Measurements from ENCODE around the gene CASZ1. TPM values are rescaled to one million over a fixed set of nuclear protein-coding genes. Genes with fewer than 3 reads are reported as not detected.

Gene CASZ1
- total RNA-seq, 1 donor from 2014 or later = 4.0 TPM

GRCh38 chr1:10737651-10738050, 58.8 kb downstream of the CASZ1 start:
- no peak overlapping the region for H3K4me3 Mint-ChIP-seq (ENCODE audit: unreplicated experiment)
- Histone ChIP-seq H3K27me3 (ENCODE audit: insufficient read depth, low read length) (peaks cover 26% of the 10 kb centered on the region), H2AFZ (ENCODE audit: low read depth, low read length) (no peak overlapping the region), H3K4me2 (ENCODE audit: low read length) (no peak overlapping the region), H3K4me1 (ENCODE audit: insufficient read depth, low read length) (no peaks in the 10 kb centered on the region), H3K27ac (ENCODE audit: low read depth, low read length) (no peak overlapping the region), H4K20me1 (ENCODE audit: insufficient read depth, low read length) (no peaks in the 10 kb centered on the region), H3K36me3 (ENCODE audit: insufficient read depth, low read length) (no peaks in the 10 kb centered on the region), H3K9me3 (ENCODE audit: insufficient read depth, low read depth, low read length) (no peaks in the 10 kb centered on the region), H3K79me2 (ENCODE audit: insufficient read depth, low read length) (no peaks in the 10 kb centered on the region), H3K4me3 (ENCODE audit: insufficient read depth, low read depth, low read length) (no peak overlapping the region), H3K9ac (ENCODE audit: low read length) (no peak overlapping the region)
- no peak for DNase-seq (ENCODE audit: low read depth)
- no peak overlapping the region for H3K27ac Mint-ChIP-seq (ENCODE audit: unreplicated experiment)
- FAIRE-seq = no peak
- peaks cover 2% of the 10 kb centered on the region for H3K9me3 Mint-ChIP-seq (ENCODE audit: unreplicated experiment)
- H3K4me1 Mint-ChIP-seq (ENCODE audit: low read depth, unreplicated experiment) = no peaks in the 10 kb centered on the region
- H3K36me3 Mint-ChIP-seq (ENCODE audit: low read depth, unreplicated experiment) = peaks cover 2% of the 10 kb centered on the region
- TF ChIP-seq CTCF (IDR thresholded peaks at IDR 0.05; ENCODE audit: insufficient read depth, low read depth, low read length) (no peak), EZH2 (IDR thresholded peaks at IDR 0.05; ENCODE audit: insufficient read depth, low read length) (no peak)
- peaks cover 34% of the 10 kb centered on the region for H3K27me3 Mint-ChIP-seq (ENCODE audit: low read depth, unreplicated experiment)

- TF ChIP-seq EZH2 (IDR thresholded peaks at IDR 0.05; ENCODE audit: insufficient read depth, low read length) = no peak
- no peak for TF ChIP-seq CTCF (IDR thresholded peaks at IDR 0.05; ENCODE audit: insufficient read depth, low read depth, low read length)
- Histone ChIP-seq H3K4me2 (ENCODE audit: low read length) (no peak overlapping the region), H3K27me3 (ENCODE audit: insufficient read depth, low read length) (peaks cover 26% of the 10 kb centered on the region), H3K27ac (ENCODE audit: low read depth, low read length) (no peak overlapping the region), H3K9me3 (ENCODE audit: insufficient read depth, low read depth, low read length) (no peaks in the 10 kb centered on the region), H2AFZ (ENCODE audit: low read depth, low read length) (no peak overlapping the region), H3K9ac (ENCODE audit: low read length) (no peak overlapping the region), H3K36me3 (ENCODE audit: insufficient read depth, low read length) (no peaks in the 10 kb centered on the region), H4K20me1 (ENCODE audit: insufficient read depth, low read length) (no peaks in the 10 kb centered on the region), H3K4me1 (ENCODE audit: insufficient read depth, low read length) (no peaks in the 10 kb centered on the region), H3K4me3 (ENCODE audit: insufficient read depth, low read depth, low read length) (no peak overlapping the region), H3K79me2 (ENCODE audit: insufficient read depth, low read length) (no peaks in the 10 kb centered on the region)
- Mint-ChIP-seq H3K27me3 (ENCODE audit: low read depth, unreplicated experiment) (peaks cover 29% of the 10 kb centered on the region), H3K9me3 (ENCODE audit: unreplicated experiment) (no peaks in the 10 kb centered on the region), H3K4me1 (ENCODE audit: low read depth, unreplicated experiment) (no peaks in the 10 kb centered on the region), H3K36me3 (ENCODE audit: low read depth, unreplicated experiment) (no peaks in the 10 kb centered on the region), H3K4me3 (ENCODE audit: unreplicated experiment) (no peak overlapping the region), H3K27ac (ENCODE audit: unreplicated experiment) (no peak overlapping the region)
- DNase-seq (ENCODE audit: low read depth) (no peak), FAIRE-seq (no peak)
Measured at GRCh38 chr1:10736634-10737586, 59.5 kb downstream of the CASZ1 start.
